Measurements from ENCODE around the gene ELOVL1. TPM values are rescaled to one million over a fixed set of nuclear protein-coding genes. Genes with fewer than 3 reads are reported as not detected.

ELOVL1 gene
- total and polyA plus RNA-seq, 4 donors = 50.5 to 101 (median 77.3) TPM

DNA sequence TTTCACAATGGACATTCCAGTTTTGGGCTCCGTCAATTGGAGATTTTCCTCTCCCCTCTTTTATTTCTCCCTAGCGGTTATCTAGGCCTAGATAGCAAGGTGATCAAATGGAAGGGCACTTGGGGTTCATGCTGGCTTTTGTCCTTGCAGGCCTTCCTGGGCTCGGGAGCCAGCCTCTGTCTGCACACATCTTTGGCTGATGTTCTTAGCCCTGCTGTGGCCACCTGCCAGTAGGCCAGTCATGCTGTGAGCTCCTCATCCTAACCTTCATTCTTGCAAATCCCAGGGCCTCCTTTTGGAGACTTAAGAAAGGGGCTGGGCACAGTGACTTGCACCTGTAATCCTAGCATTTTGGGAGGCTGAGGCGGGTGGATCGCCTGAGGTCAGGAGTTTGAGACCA is 53.6 kb downstream of the ELOVL1 start:
- H3K27ac ChIP-seq (ENCODE audit: low read depth, low read length) = no peak overlapping the region
- H3K9me3 ChIP-seq (ENCODE audit: control insufficient read depth, insufficient read depth, low read length) = no peaks in the 10 kb centered on the region
- DNase-seq (ENCODE audit: low read depth in 4 of 6, low spot score in 6 of 6) = no peak
- WGBS (ENCODE audit: insufficient coverage) = 67% methylated on average over 2 of the region's 5 CpGs
- H3K36me3 ChIP-seq (ENCODE audit: control insufficient read depth, insufficient read depth, low read length) = peaks cover 3% of the 10 kb centered on the region
- H3K4me1 ChIP-seq (ENCODE audit: control insufficient read depth, insufficient read depth, low read length) = peaks cover 15% of the 10 kb centered on the region
- no peak overlapping the region for H3K4me3 ChIP-seq (ENCODE audit: low read depth, low read length)
- H3K27me3 ChIP-seq (ENCODE audit: control insufficient read depth, insufficient read depth, low read length) = no peaks in the 10 kb centered on the region

DNA sequence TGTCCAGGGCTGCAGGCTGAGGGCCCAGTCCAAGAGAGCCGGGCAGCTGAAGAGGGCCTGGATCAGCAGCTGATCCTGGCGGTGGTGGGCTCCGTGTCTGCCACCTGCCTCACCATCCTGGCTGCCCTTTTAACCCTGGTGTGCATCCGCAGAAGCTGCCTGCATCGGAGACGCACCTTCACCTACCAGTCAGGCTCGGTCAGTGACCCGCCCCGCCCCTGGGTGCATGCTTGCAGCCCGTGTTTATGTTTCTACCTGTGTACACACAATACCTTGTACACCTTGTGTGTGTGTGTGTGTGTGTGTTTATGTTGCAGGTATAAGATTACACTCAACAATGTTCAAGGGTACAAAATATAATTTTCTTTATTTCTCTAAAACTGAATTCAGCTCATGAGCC is 54.0 kb downstream of the ELOVL1 start:
- Histone ChIP-seq H3K4me1 (ENCODE audit: control insufficient read depth, insufficient read depth, low read length) (peaks cover 15% of the 10 kb centered on the region), H3K9me3 (ENCODE audit: control insufficient read depth, insufficient read depth, low read length) (no peaks in the 10 kb centered on the region), H3K27ac (ENCODE audit: low read depth, low read length) (no peak overlapping the region), H3K27me3 (ENCODE audit: control insufficient read depth, insufficient read depth, low read length) (no peaks in the 10 kb centered on the region), H3K36me3 (ENCODE audit: control insufficient read depth, insufficient read depth, low read length) (peaks cover 3% of the 10 kb centered on the region), H3K4me3 (ENCODE audit: low read depth, low read length) (no peak overlapping the region)
- DNase-seq (ENCODE audit: low read depth in 4 of 6, low spot score in 6 of 6) = no peak
- 94% methylated on average over 6 of the region's 10 CpGs for WGBS (ENCODE audit: insufficient coverage)

Other genes starting within 250 kb of the ELOVL1 start
- gene EBNA1BP2, start 195.7 kb downstream of the ELOVL1 start, total RNA-seq = 10 to 100 TPM; 35.7 to 66.6 TPM
- 10 to 100 TPM; 66.2 to 68.0 TPM for gene EBNA1BP2, start 195.7 kb downstream of the ELOVL1 start, polyA plus RNA-seq (ENCODE audit: insufficient read length in 2 of 2)
- gene CFAP57, start 195.7 kb downstream of the ELOVL1 start, total RNA-seq = 1 to 10 TPM; 2.9 to 6.9 TPM
- gene CFAP57, start 195.7 kb downstream of the ELOVL1 start, polyA plus RNA-seq (ENCODE audit: insufficient read length in 2 of 2) = 1 to 10 TPM; 4.5 to 6.3 TPM
- 10 to 100 TPM in 1 of 2 donors, 1 to 10 TPM in 1; 7.5 to 19.3 TPM for gene TMEM125, start 98.0 kb downstream of the ELOVL1 start, total RNA-seq
- gene TMEM125, start 98.0 kb downstream of the ELOVL1 start, polyA plus RNA-seq (ENCODE audit: insufficient read length in 2 of 2) = 10 to 100 TPM; 10.1 to 10.9 TPM
- gene C1orf210, start 82.4 kb downstream of the ELOVL1 start, total RNA-seq = under 1 TPM in 1 of 2 donors, not detected in 1; 0.10 TPM
- gene C1orf210, start 82.4 kb downstream of the ELOVL1 start, polyA plus RNA-seq (ENCODE audit: insufficient read length in 2 of 2) = under 1 TPM in 1 of 2 donors, not detected in 1; 0.18 TPM
- gene TIE1, start 67.0 kb downstream of the ELOVL1 start, total RNA-seq = 10 to 100 TPM; 16.3 to 32.3 TPM
- gene TIE1, start 67.0 kb downstream of the ELOVL1 start, polyA plus RNA-seq (ENCODE audit: insufficient read length in 2 of 2) = 10 to 100 TPM; 24.5 to 27.5 TPM
- under 1 TPM; 0.11 to 0.30 TPM for gene MPL, start 30.2 kb downstream of the ELOVL1 start, total RNA-seq
- gene MPL, start 30.2 kb downstream of the ELOVL1 start, polyA plus RNA-seq (ENCODE audit: insufficient read length in 2 of 2) = 1 to 10 TPM in 1 of 2 donors, under 1 TPM in 1; 0.51 to 1.2 TPM
- gene CDC20, start 9.0 kb downstream of the ELOVL1 start, total RNA-seq = 10 to 100 TPM; 11.1 to 16.3 TPM
- gene CDC20, start 9.0 kb downstream of the ELOVL1 start, polyA plus RNA-seq (ENCODE audit: insufficient read length in 2 of 2) = 10 to 100 TPM; 19.5 to 21.6 TPM
- 10 to 100 TPM; 31.1 to 39.7 TPM for gene MED8, start 21.8 kb upstream of the ELOVL1 start, total RNA-seq
- 10 to 100 TPM; 39.2 to 45.7 TPM for gene MED8, start 21.8 kb upstream of the ELOVL1 start, polyA plus RNA-seq (ENCODE audit: insufficient read length in 2 of 2)
- 10 to 100 TPM; 26.9 to 28.6 TPM for gene SZT2, start 21.9 kb upstream of the ELOVL1 start, total RNA-seq
- gene SZT2, start 21.9 kb upstream of the ELOVL1 start, polyA plus RNA-seq (ENCODE audit: insufficient read length in 2 of 2) = 10 to 100 TPM; 23.1 to 37.8 TPM
- 10 to 100 TPM; 23.4 to 88.1 TPM for gene HYI, start 85.9 kb upstream of the ELOVL1 start, total RNA-seq
- 10 to 100 TPM; 51.9 to 63.7 TPM for gene HYI, start 85.9 kb upstream of the ELOVL1 start, polyA plus RNA-seq (ENCODE audit: insufficient read length in 2 of 2)
- 10 to 100 TPM; 51.0 to 78.1 TPM for gene PTPRF, start 162.9 kb upstream of the ELOVL1 start, total RNA-seq
- gene PTPRF, start 162.9 kb upstream of the ELOVL1 start, polyA plus RNA-seq (ENCODE audit: insufficient read length in 2 of 2) = 100 to 1,000 TPM; 107 to 114 TPM